H1 (cell line): ENCODE measurements around the gene CENATAC. TPM values are rescaled to one million over a fixed set of nuclear protein-coding genes. Genes with fewer than 3 reads are reported as not detected.
A peak's percentile ranks its signal among the peaks of the same experiment; 100 is the strongest.

Source experiments
- CTCF ChIA-PET: fragments of 300-600 bp; sonication (Branson Sonifier 250); formaldehyde crosslinking; loops from one replicate; lab custom pipeline; 2021; ENCODE audit not compliant: partially characterized antibody; lab: Charles Lee
- POLR2A ChIA-PET: fragments of 300-600 bp; sonication (Branson Sonifier 250); formaldehyde crosslinking; loops from one replicate; lab custom pipeline; 2021; ENCODE audit warnings: inconsistent platforms; ENCODE audit not compliant: partially characterized antibody; lab: Charles Lee
- DNase-seq, 2 experiments: peaks; one replicate each; pipeline versions ENCODE4 v3.0.0 to v3.0.0-alpha.2; 2010 to 2022; ENCODE audit warnings: low spot score in 2 of 2, low read depth in 1 of 2, mixed read lengths in 1 of 2
- FAIRE-seq: peaks from 2 replicates; lab custom pipeline; 2011; peaks lifted over from hg19 to GRCh38; lab: Jason Lieb, UNC
- H2AFZ ChIP-seq: 2 replicates; pipeline ENCODE4 v1.8.1; 2012; ENCODE audit warnings: low read length, inconsistent platforms
- H2AK5ac ChIP-seq: 2 replicates; pipeline ENCODE4 v1.6.1; 2013; ENCODE audit warnings: low read depth, low read length
- H2BK120ac ChIP-seq: replicated peaks from 2 replicates; pipeline ENCODE3; 2013; ENCODE audit warnings: low read depth, low read length, inconsistent platforms
- H2BK12ac ChIP-seq: 2 replicates; pipeline ENCODE4 v1.6.1; 2013; ENCODE audit warnings: low read depth, low read length
- H2BK15ac ChIP-seq: 2 replicates; pipeline ENCODE4 v1.6.1; 2013; ENCODE audit warnings: low read length
- H2BK20ac ChIP-seq: 2 replicates; pipeline ENCODE4 v1.6.1; 2013; ENCODE audit warnings: low read length
- H2BK5ac ChIP-seq: 2 replicates; pipeline ENCODE4 v1.6.1; 2013; ENCODE audit warnings: low read depth, low read length
- H3K14ac ChIP-seq: 2 replicates; pipeline ENCODE4 v1.6.1; 2013; ENCODE audit warnings: inconsistent platforms; ENCODE audit not compliant: insufficient read length
- H3K18ac ChIP-seq: 2 replicates; pipeline ENCODE4 v1.6.1; 2013; ENCODE audit warnings: low read length; ENCODE audit errors: extremely low read depth
- H3K23ac ChIP-seq: 2 replicates; pipeline ENCODE4 v1.6.1; 2013; ENCODE audit warnings: inconsistent platforms; ENCODE audit not compliant: insufficient read length
- H3K23me2 ChIP-seq: 2 replicates; pipeline ENCODE4 v1.6.1; 2013; ENCODE audit warnings: low read depth, low read length
- H3K27ac ChIP-seq: 2 replicates; pipeline ENCODE4 v1.6.1; 2011; ENCODE audit warnings: low read depth, low read length, inconsistent platforms
- H3K27me3 ChIP-seq, 4 experiments: replicated peaks in 1 of 4; 1 replicate in 1 of 4; 2 replicates in 3 of 4; pipeline versions ENCODE4 v1.6.1 to v1.8.1; 2011 to 2013; ENCODE audit warnings: low read length in 3 of 4, mild to moderate bottlenecking in 3 of 4, inconsistent platforms in 2 of 4, mixed read lengths in 2 of 4, moderate library complexity in 1 of 4; ENCODE audit not compliant: control insufficient read depth in 3 of 4, insufficient read depth in 3 of 4; ENCODE audit errors: extremely low read depth in 1 of 4
- H3K36me3 ChIP-seq, 4 experiments: 2 replicates each; pipeline versions ENCODE4 v1.6.1 to v1.8.1; 2011 to 2013; ENCODE audit warnings: mild to moderate bottlenecking in 4 of 4, low read length in 3 of 4, moderate library complexity in 2 of 4, control low read depth in 1 of 4, inconsistent platforms in 1 of 4; ENCODE audit not compliant: insufficient read depth in 4 of 4, control insufficient read depth in 2 of 4
- H3K4ac ChIP-seq: replicated peaks from 2 replicates; pipeline ENCODE3; 2013; ENCODE audit warnings: low read length, low read depth, mixed read lengths, inconsistent platforms; ENCODE audit not compliant: insufficient read length
- H3K4me1 ChIP-seq, 4 experiments: replicated peaks in 1 of 4; 1 replicate in 1 of 4; 2 replicates in 3 of 4; pipeline versions ENCODE4 v1.6.1 to v1.8.1; 2011 to 2013; ENCODE audit warnings: low read length in 3 of 4, inconsistent platforms in 2 of 4, mixed read lengths in 1 of 4; ENCODE audit not compliant: insufficient read depth in 4 of 4, control insufficient read depth in 3 of 4
- H3K4me2 ChIP-seq, 2 experiments: 2 replicates each; pipeline versions ENCODE4 v1.6.1 to v1.8.1; 2011 to 2013; ENCODE audit warnings: low read depth in 2 of 2, low read length in 2 of 2, control low read depth in 1 of 2, inconsistent platforms in 1 of 2, mild to moderate bottlenecking in 1 of 2; ENCODE audit not compliant: insufficient read depth in 1 of 2
- H3K4me3 ChIP-seq, 4 experiments: fragments of 200-600, 300-600 bp in 1 of 4; sonication (generic), shearing (Covaris generic), sonication (Bioruptor Twin) in 1 of 4; 2 replicates each; pipeline versions ENCODE4 v1.5.1 to v1.8.1; 2011 to 2016; ENCODE audit warnings: low read length in 4 of 4, low read depth in 3 of 4, control low read depth in 2 of 4, inconsistent platforms in 2 of 4, mild to moderate bottlenecking in 2 of 4, mixed read lengths in 1 of 4, moderate library complexity in 1 of 4; ENCODE audit not compliant: insufficient read depth in 2 of 4; ENCODE audit errors: extremely low read depth in 1 of 4
- H3K56ac ChIP-seq: replicated peaks from 2 replicates; pipeline ENCODE3; 2013; ENCODE audit warnings: low read depth, mild to moderate bottlenecking, mixed read lengths, low read length, inconsistent platforms; ENCODE audit not compliant: insufficient read length
- H3K79me1 ChIP-seq: 2 replicates; pipeline ENCODE4 v1.6.1; 2013; ENCODE audit warnings: low read depth, low read length, control low read depth
- H3K79me2 ChIP-seq, 2 experiments: 2 replicates each; pipeline versions ENCODE4 v1.6.1 to v1.8.1; 2012 to 2013; ENCODE audit warnings: low read length in 2 of 2, mild to moderate bottlenecking in 2 of 2, inconsistent platforms in 1 of 2; ENCODE audit not compliant: insufficient read depth in 2 of 2, control insufficient read depth in 1 of 2
- H3K9ac ChIP-seq, 4 experiments: replicated peaks in 1 of 4; 1 replicate in 1 of 4; 2 replicates in 3 of 4; pipeline versions ENCODE4 v1.6.1 to v1.8.1; 2011 to 2013; ENCODE audit warnings: low read depth in 3 of 4, low read length in 3 of 4, control low read depth in 2 of 4, mild to moderate bottlenecking in 2 of 4, moderate library complexity in 2 of 4, inconsistent platforms in 1 of 4; ENCODE audit errors: extremely low read depth in 1 of 4
- H3K9me3 ChIP-seq, 2 experiments: 2 replicates each; pipeline versions ENCODE4 v1.6.1 to v1.8.1; 2012 to 2013; ENCODE audit warnings: mild to moderate bottlenecking in 2 of 2, moderate library complexity in 2 of 2, control low read depth in 1 of 2, inconsistent platforms in 1 of 2, low read depth in 1 of 2, low read length in 1 of 2, mixed read lengths in 1 of 2; ENCODE audit not compliant: insufficient read depth in 2 of 2
- H4K20me1 ChIP-seq, 2 experiments: replicated peaks in 1 of 2; 2 replicates each; pipeline versions ENCODE3 to v1.8.1; 2011 to 2013; ENCODE audit warnings: inconsistent platforms in 2 of 2, low read length in 2 of 2, mild to moderate bottlenecking in 1 of 2; ENCODE audit not compliant: insufficient read depth in 2 of 2, control insufficient read depth in 1 of 2
- H4K5ac ChIP-seq: 2 replicates; pipeline ENCODE4 v1.6.1; 2013; ENCODE audit warnings: low read length, low read depth, mixed read lengths, inconsistent platforms; ENCODE audit not compliant: insufficient read length
- H4K8ac ChIP-seq: 2 replicates; pipeline ENCODE4 v1.8.0; 2013; ENCODE audit warnings: mild to moderate bottlenecking, moderate library complexity, low read length, inconsistent platforms; ENCODE audit not compliant: insufficient read depth; ENCODE audit errors: extremely low read depth
- H4K91ac ChIP-seq: replicated peaks from 2 replicates; pipeline ENCODE3; 2013; ENCODE audit warnings: low read length, mixed read lengths, inconsistent platforms; ENCODE audit not compliant: insufficient read length
- POLR2A ChIP-seq, 2 experiments: IDR thresholded peaks; 1 replicate in 1 of 2; 2 replicates in 1 of 2; pipeline ENCODE4 v1.6.1; 2011; ENCODE audit warnings: low read depth in 2 of 2, low read length in 2 of 2, mild to moderate bottlenecking in 2 of 2; ENCODE audit errors: control extremely low read depth in 1 of 2
- POLR2AphosphoS5 ChIP-seq: IDR thresholded peaks from 2 replicates; pipeline ENCODE4 v1.6.1; 2011; ENCODE audit warnings: low read depth, low read length
- USF2 ChIP-seq: IDR thresholded peaks from 2 replicates; pipeline ENCODE4 v1.6.1; 2011; ENCODE audit warnings: low read length, improper control_type of control experiment
- WGBS, 2 experiments: shearing (Covaris generic) in 1 of 2; methylation state at CpG; one replicate each; pipeline versions ENCODE4 v1.1.6 to v1.1.7; 2013 to 2015; ENCODE audit warnings: low lambda C conversion rate in 2 of 2, mixed read lengths in 2 of 2, inconsistent platforms in 1 of 2, low coverage in 1 of 2, missing lambda C conversion rate in 1 of 2; ENCODE audit not compliant: insufficient replicate concordance in 2 of 2, insufficient coverage in 1 of 2, insufficient read length in 1 of 2; ENCODE audit errors: extremely low coverage in 1 of 2, missing lambda C conversion rate in 1 of 2; 5-methylcytosine and 5-hydroxymethylcytosine counted together
- polyA plus RNA-seq, 7 experiments: library from polyadenylated mRNA; depleted of rRNA in 3 of 7; stranded (reverse) in 5 of 7; unstranded in 2 of 7; fragments of >200 nt in 5 of 7; fragments of 200-250 nt in 2 of 7; gene quantifications; 1 replicate in 5 of 7; 2 replicates in 1 of 7; 4 replicates in 1 of 7; pipeline versions ENCODE4 v1.2.1 to v1.2.3, GENCODE V29; 2011 to 2013; ENCODE audit warnings: missing spikeins in 2 of 7, mixed read lengths in 2 of 7
- total RNA-seq: library from RNA; stranded (reverse); fragmentation: NEBNext Ultra II Directional; extraction: Animal tissue kit (Norgen Biotek cat#: 25700); gene quantifications from 2 replicates; pipeline ENCODE4 v1.2.1, GENCODE V29; 2021

The CENATAC gene
- total and polyA plus RNA-seq, 2 of the 8 experiments (the other 6 are each of a cell fraction or from before 2014, with no cell fraction given) = 22.7 to 36.4 TPM

GRCh38 chr11:119014209-119014924 lies 16.4 kb downstream of the CENATAC start:
- no peak overlapping the region for H2BK5ac ChIP-seq
- H3K9me3 ChIP-seq = no peaks in the 10 kb centered on the region
- no peak overlapping the region for H3K4me2 ChIP-seq
- no peak overlapping the region for H3K18ac ChIP-seq
- POLR2A ChIA-PET = interaction anchor here (0.6 to 18.5 kb wide), 12 partner anchors 13 to 411 kb away, joined by 3 to 264 read pairs (median 4); partner anchors contain the start of genes CENATAC, DPAGT1, HMBS and SLC37A4
- peaks cover 0 to 5% (median 2%) of the 10 kb centered on the region in 4 experiments; a peak in 2 of 7 replicates for H3K4me1 ChIP-seq
- H3K23me2 ChIP-seq = no peaks in the 10 kb centered on the region; the same call in 1 of the 2 replicates
- H3K23ac ChIP-seq = no peak overlapping the region
- no peak overlapping the region for H4K8ac ChIP-seq
- H3K9ac ChIP-seq = no peak overlapping the region
- no peak overlapping the region for H2BK12ac ChIP-seq
- CTCF ChIA-PET = interaction anchor here (1.1 to 2.0 kb wide), 3 partner anchors 15 to 28 kb away, joined by 4 to 5 read pairs (median 4); no protein-coding TSS in a partner anchor
- peaks cover 10 to 31% of the 10 kb centered on the region in 2 experiments; a peak in 3 of 4 replicates for H3K79me2 ChIP-seq
- no peak overlapping the region for H3K4me3 ChIP-seq
- peak in 1 of 2 experiments; percentile 76; a peak in 1 of 3 replicates for TF ChIP-seq POLR2A (IDR thresholded peaks at IDR 0.05; ENCODE audit: control extremely low read depth in 1 of 2, low read depth in 2 of 2, low read length in 2 of 2)
- no peak for TF ChIP-seq USF2
- peak; percentile 86 for TF ChIP-seq POLR2AphosphoS5
- H3K14ac ChIP-seq = no peak overlapping the region
- WGBS, 2 experiments = 92% methylated on average over 17 of the region's 17 CpGs; no CpG with 5 or more reads in 1 of the 2 experiments
- no peaks in the 10 kb centered on the region; the same call in 1 of the 2 replicates for H3K79me1 ChIP-seq
- no peak overlapping the region for H4K91ac ChIP-seq
- H3K56ac ChIP-seq = no peak overlapping the region
- no peak overlapping the region for H2BK15ac ChIP-seq
- no peak overlapping the region for H2BK20ac ChIP-seq
- peaks cover 3 to 4% of the 10 kb centered on the region in 2 experiments for H4K20me1 ChIP-seq
- H2AFZ ChIP-seq = no peak overlapping the region
- no peaks in the 10 kb centered on the region for H3K27me3 ChIP-seq
- H3K27ac ChIP-seq = no peak overlapping the region
- no peak overlapping the region for H2AK5ac ChIP-seq
- no peak overlapping the region for H3K4ac ChIP-seq
- DNase-seq (no peak), FAIRE-seq (no peak)
- no peak overlapping the region for H2BK120ac ChIP-seq
- peaks cover 27 to 73% (median 51%) of the 10 kb centered on the region in 4 experiments for H3K36me3 ChIP-seq
- no peak overlapping the region for H4K5ac ChIP-seq
